ENCODE data around the gene CDH8.

The CDH8 gene

GRCh38 chr16:61998460-61998859 is 37.8 kb downstream of the CDH8 start:
- Histone ChIP-seq H3K4me1 (ENCODE audit: control insufficient read depth, insufficient read depth, low read length, poor library complexity, severe bottlenecking) (no peaks in the 10 kb centered on the region), H3K27ac (ENCODE audit: insufficient read depth, low read length, poor library complexity, severe bottlenecking) (no peak overlapping the region), H3K4me3 (ENCODE audit: insufficient read depth, low read depth, low read length, poor library complexity, severe bottlenecking) (no peak overlapping the region), H3K9me3 (ENCODE audit: control insufficient read depth, low read length) (no peaks in the 10 kb centered on the region), H3K27me3 (replicated peaks; ENCODE audit: control insufficient read depth, insufficient read depth, low read length, poor library complexity, severe bottlenecking) (no peaks in the 10 kb centered on the region), H3K36me3 (ENCODE audit: control insufficient read depth, insufficient read depth, low read length) (no peaks in the 10 kb centered on the region)
- no peak for DNase-seq

GRCh38 chr16:61993108-61993507 is 43.1 kb downstream of the CDH8 start:
- H3K36me3 ChIP-seq (ENCODE audit: control insufficient read depth, insufficient read depth, low read length): no peaks in the 10 kb centered on the region
- no peaks in the 10 kb centered on the region for H3K9me3 ChIP-seq (ENCODE audit: control insufficient read depth, low read length)
- H3K4me1 ChIP-seq (ENCODE audit: control insufficient read depth, insufficient read depth, low read length, poor library complexity, severe bottlenecking): no peaks in the 10 kb centered on the region
- H3K4me3 ChIP-seq (ENCODE audit: insufficient read depth, low read depth, low read length, poor library complexity, severe bottlenecking): no peak overlapping the region
- DNase-seq: no peak
- no peak overlapping the region for H3K27ac ChIP-seq (ENCODE audit: insufficient read depth, low read length, poor library complexity, severe bottlenecking)
- H3K27me3 ChIP-seq (replicated peaks; ENCODE audit: control insufficient read depth, insufficient read depth, low read length, poor library complexity, severe bottlenecking): no peaks in the 10 kb centered on the region

- no peak overlapping the region for H3K27ac ChIP-seq (ENCODE audit: insufficient read depth, low read length, poor library complexity, severe bottlenecking)
- H3K4me1 ChIP-seq (ENCODE audit: control insufficient read depth, insufficient read depth, low read length, poor library complexity, severe bottlenecking): no peaks in the 10 kb centered on the region
- no peak for DNase-seq
Observed at GRCh38 chr16:61987474-61988012, 48.7 kb downstream of the CDH8 start.

DNA sequence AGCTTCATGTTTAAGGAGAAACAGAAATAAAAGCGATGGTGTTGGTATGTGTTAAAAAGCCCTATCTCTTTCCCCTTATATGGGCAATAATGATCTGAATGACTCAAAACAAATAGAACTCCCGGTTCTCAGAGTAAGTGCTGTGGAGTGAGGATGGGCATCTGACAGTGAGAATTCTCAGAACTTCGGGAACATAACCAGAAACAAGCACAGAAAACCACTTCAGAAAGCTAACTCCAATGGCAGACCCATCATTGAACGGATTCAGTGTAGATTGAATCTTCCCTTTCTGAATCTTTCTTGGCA is 67.2 kb downstream of the CDH8 start:
- Histone ChIP-seq H3K9me3 (ENCODE audit: control insufficient read depth, low read length) (peaks cover 3% of the 10 kb centered on the region), H3K4me3 (ENCODE audit: insufficient read depth, low read depth, low read length, poor library complexity, severe bottlenecking) (no peak overlapping the region), H3K4me1 (ENCODE audit: control insufficient read depth, insufficient read depth, low read length, poor library complexity, severe bottlenecking) (no peaks in the 10 kb centered on the region), H3K36me3 (ENCODE audit: control insufficient read depth, insufficient read depth, low read length) (no peaks in the 10 kb centered on the region), H3K27me3 (replicated peaks; ENCODE audit: control insufficient read depth, insufficient read depth, low read length, poor library complexity, severe bottlenecking) (no peaks in the 10 kb centered on the region), H3K27ac (ENCODE audit: insufficient read depth, low read length, poor library complexity, severe bottlenecking) (no peak overlapping the region)
- no peak for DNase-seq

More at GRCh38 chr16:61987474-61988012, 48.7 kb downstream of the CDH8 start:
- peaks cover 5% of the 10 kb centered on the region for H3K9me3 ChIP-seq (ENCODE audit: control insufficient read depth, low read length)
- no peaks in the 10 kb centered on the region for H3K36me3 ChIP-seq (ENCODE audit: control insufficient read depth, insufficient read depth, low read length)
- no peaks in the 10 kb centered on the region for H3K27me3 ChIP-seq (replicated peaks; ENCODE audit: control insufficient read depth, insufficient read depth, low read length, poor library complexity, severe bottlenecking)
- H3K4me3 ChIP-seq (ENCODE audit: insufficient read depth, low read depth, low read length, poor library complexity, severe bottlenecking): no peak overlapping the region

GRCh38 chr16:61968242-61969076 is 67.8 kb downstream of the CDH8 start:
- DNase-seq: no peak
- no peaks in the 10 kb centered on the region for H3K36me3 ChIP-seq (ENCODE audit: control insufficient read depth, insufficient read depth, low read length)
- peaks cover 3% of the 10 kb centered on the region for H3K9me3 ChIP-seq (ENCODE audit: control insufficient read depth, low read length)
- H3K4me1 ChIP-seq (ENCODE audit: control insufficient read depth, insufficient read depth, low read length, poor library complexity, severe bottlenecking): no peaks in the 10 kb centered on the region
- H3K27ac ChIP-seq (ENCODE audit: insufficient read depth, low read length, poor library complexity, severe bottlenecking): no peak overlapping the region
- H3K27me3 ChIP-seq (replicated peaks; ENCODE audit: control insufficient read depth, insufficient read depth, low read length, poor library complexity, severe bottlenecking): no peaks in the 10 kb centered on the region
- no peak overlapping the region for H3K4me3 ChIP-seq (ENCODE audit: insufficient read depth, low read depth, low read length, poor library complexity, severe bottlenecking)

DNA sequence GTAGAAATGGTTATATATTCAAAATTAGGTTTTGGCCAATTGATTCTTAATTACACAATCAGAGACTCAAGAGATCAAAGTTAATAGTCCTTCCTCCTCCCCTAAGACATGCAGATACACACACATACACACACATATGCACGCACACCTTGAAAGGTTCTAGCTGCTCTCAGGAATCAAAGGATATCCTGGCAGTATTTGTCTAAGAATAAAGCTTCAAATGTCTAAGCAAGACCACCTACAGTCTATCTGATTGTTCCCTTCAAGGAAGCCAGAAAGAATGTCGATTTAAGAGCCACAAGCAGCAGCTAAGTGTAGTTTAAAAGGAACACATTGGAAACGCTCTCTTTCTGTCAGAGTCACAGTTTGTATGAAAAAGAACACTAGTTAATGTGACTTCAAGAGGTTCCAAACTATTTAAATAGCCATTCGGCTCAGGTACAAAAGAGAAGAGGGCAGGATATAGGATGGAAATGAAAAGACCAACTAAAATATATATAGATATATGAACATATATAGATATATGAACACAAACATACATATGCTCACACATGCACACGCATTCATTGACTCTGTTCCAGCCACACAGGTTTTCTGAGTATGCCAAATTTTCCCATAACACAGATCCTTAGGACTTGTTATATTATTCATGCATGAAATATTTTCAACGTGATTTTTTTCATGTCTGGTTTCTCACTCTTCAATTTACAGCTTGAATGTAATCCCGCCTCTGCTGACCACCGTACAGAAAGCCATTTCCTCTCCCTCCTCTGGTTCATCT is 79.0 kb downstream of the CDH8 start:
- H3K36me3 ChIP-seq (ENCODE audit: control insufficient read depth, insufficient read depth, low read length): no peaks in the 10 kb centered on the region
- H3K4me1 ChIP-seq (ENCODE audit: control insufficient read depth, insufficient read depth, low read length, poor library complexity, severe bottlenecking): no peaks in the 10 kb centered on the region
- no peaks in the 10 kb centered on the region for H3K27me3 ChIP-seq (replicated peaks; ENCODE audit: control insufficient read depth, insufficient read depth, low read length, poor library complexity, severe bottlenecking)
- H3K27ac ChIP-seq (ENCODE audit: insufficient read depth, low read length, poor library complexity, severe bottlenecking): no peak overlapping the region
- no peak overlapping the region for H3K4me3 ChIP-seq (ENCODE audit: insufficient read depth, low read depth, low read length, poor library complexity, severe bottlenecking)
- DNase-seq: no peak
- H3K9me3 ChIP-seq (ENCODE audit: control insufficient read depth, low read length): peaks cover 4% of the 10 kb centered on the region

GRCh38 chr16:61952841-61953240 is 83.4 kb downstream of the CDH8 start:
- Histone ChIP-seq H3K9me3 (ENCODE audit: control insufficient read depth, low read length) (no peaks in the 10 kb centered on the region), H3K27ac (ENCODE audit: insufficient read depth, low read length, poor library complexity, severe bottlenecking) (no peak overlapping the region), H3K4me3 (ENCODE audit: insufficient read depth, low read depth, low read length, poor library complexity, severe bottlenecking) (no peak overlapping the region), H3K27me3 (replicated peaks; ENCODE audit: control insufficient read depth, insufficient read depth, low read length, poor library complexity, severe bottlenecking) (no peaks in the 10 kb centered on the region), H3K36me3 (ENCODE audit: control insufficient read depth, insufficient read depth, low read length) (no peaks in the 10 kb centered on the region), H3K4me1 (ENCODE audit: control insufficient read depth, insufficient read depth, low read length, poor library complexity, severe bottlenecking) (no peaks in the 10 kb centered on the region)
- DNase-seq: no peak

GRCh38 chr16:61948414-61948813 is 87.8 kb downstream of the CDH8 start:
- Histone ChIP-seq H3K36me3 (ENCODE audit: control insufficient read depth, insufficient read depth, low read length) (no peaks in the 10 kb centered on the region), H3K27ac (ENCODE audit: insufficient read depth, low read length, poor library complexity, severe bottlenecking) (no peak overlapping the region), H3K4me3 (ENCODE audit: insufficient read depth, low read depth, low read length, poor library complexity, severe bottlenecking) (no peak overlapping the region), H3K9me3 (ENCODE audit: control insufficient read depth, low read length) (no peaks in the 10 kb centered on the region), H3K27me3 (replicated peaks; ENCODE audit: control insufficient read depth, insufficient read depth, low read length, poor library complexity, severe bottlenecking) (no peaks in the 10 kb centered on the region), H3K4me1 (ENCODE audit: control insufficient read depth, insufficient read depth, low read length, poor library complexity, severe bottlenecking) (no peaks in the 10 kb centered on the region)
- no peak for DNase-seq

DNA sequence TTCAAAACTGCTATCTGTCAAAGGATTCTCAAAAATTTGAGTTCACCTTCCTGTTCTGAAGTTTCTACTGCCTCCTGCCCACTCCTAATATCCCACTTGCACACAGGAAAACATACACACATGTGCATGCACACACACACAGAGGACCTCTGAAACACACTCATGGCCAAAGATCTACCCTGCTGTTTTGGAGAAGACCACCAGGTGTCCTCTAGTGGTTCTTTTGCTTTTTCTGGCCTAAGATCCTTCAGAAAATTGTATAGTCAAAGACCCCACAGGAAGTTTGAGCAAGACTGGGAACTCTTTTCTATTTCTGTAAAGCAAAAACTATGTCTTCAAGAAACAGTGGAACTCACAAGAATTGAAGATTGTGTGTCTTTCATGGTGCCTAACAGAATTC is 90.2 kb downstream of the CDH8 start:
- Histone ChIP-seq H3K27ac (ENCODE audit: insufficient read depth, low read length, poor library complexity, severe bottlenecking) (no peak overlapping the region), H3K4me3 (ENCODE audit: insufficient read depth, low read depth, low read length, poor library complexity, severe bottlenecking) (no peak overlapping the region), H3K4me1 (ENCODE audit: control insufficient read depth, insufficient read depth, low read length, poor library complexity, severe bottlenecking) (no peaks in the 10 kb centered on the region), H3K36me3 (ENCODE audit: control insufficient read depth, insufficient read depth, low read length) (no peaks in the 10 kb centered on the region), H3K27me3 (replicated peaks; ENCODE audit: control insufficient read depth, insufficient read depth, low read length, poor library complexity, severe bottlenecking) (no peaks in the 10 kb centered on the region), H3K9me3 (ENCODE audit: control insufficient read depth, low read length) (no peaks in the 10 kb centered on the region)
- no peak for DNase-seq

DNA sequence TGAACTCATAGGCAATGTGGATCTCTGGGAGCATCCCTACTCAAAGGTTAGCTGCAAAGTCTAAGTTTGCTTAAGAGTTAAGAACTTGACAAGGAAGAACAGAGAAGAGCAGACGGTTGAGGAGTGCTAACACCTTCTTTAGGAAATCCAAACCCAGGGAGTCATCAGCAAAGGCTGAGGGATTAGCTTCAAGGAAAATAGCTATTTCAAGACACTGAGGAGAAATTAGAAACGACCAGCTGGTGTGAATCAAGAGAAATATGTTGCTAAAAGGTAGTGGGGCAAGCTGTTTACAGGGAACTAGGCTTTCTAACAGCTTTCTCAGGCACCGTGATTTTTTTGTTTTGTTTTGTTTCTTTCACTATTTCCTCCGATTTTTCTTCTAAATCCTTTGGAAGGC is 90.7 kb downstream of the CDH8 start:
- Histone ChIP-seq H3K27ac (ENCODE audit: insufficient read depth, low read length, poor library complexity, severe bottlenecking) (no peak overlapping the region), H3K27me3 (replicated peaks; ENCODE audit: control insufficient read depth, insufficient read depth, low read length, poor library complexity, severe bottlenecking) (no peaks in the 10 kb centered on the region), H3K36me3 (ENCODE audit: control insufficient read depth, insufficient read depth, low read length) (no peaks in the 10 kb centered on the region), H3K4me1 (ENCODE audit: control insufficient read depth, insufficient read depth, low read length, poor library complexity, severe bottlenecking) (no peaks in the 10 kb centered on the region), H3K9me3 (ENCODE audit: control insufficient read depth, low read length) (no peaks in the 10 kb centered on the region), H3K4me3 (ENCODE audit: insufficient read depth, low read depth, low read length, poor library complexity, severe bottlenecking) (no peak overlapping the region)
- no peak for DNase-seq

All from effector memory CD4-positive, alpha-beta T cell (primary cell).